ENCODE data around the gene ZBTB4.

GRCh38 chr17:7437369-7437863 lies 42.0 kb downstream of the ZBTB4 start:
- TF ChIP-seq POLR2A (IDR thresholded peaks at IDR 0.05; ENCODE audit: low read length) (no peak), GATA1 (IDR thresholded peaks at IDR 0.05; ENCODE audit: low read depth, low read length) (no peak)
